ENCODE measurements around the gene SKOR1. TPM values are rescaled to one million over a fixed set of nuclear protein-coding genes. Genes with fewer than 3 reads are reported as not detected.
A peak's percentile ranks its signal among the peaks of the same experiment; 100 is the strongest.

SKOR1 gene
- total and polyA plus RNA-seq, 4 donors = 1.0 to 1.3 (median 1.2) TPM; not detected in 1

DNA sequence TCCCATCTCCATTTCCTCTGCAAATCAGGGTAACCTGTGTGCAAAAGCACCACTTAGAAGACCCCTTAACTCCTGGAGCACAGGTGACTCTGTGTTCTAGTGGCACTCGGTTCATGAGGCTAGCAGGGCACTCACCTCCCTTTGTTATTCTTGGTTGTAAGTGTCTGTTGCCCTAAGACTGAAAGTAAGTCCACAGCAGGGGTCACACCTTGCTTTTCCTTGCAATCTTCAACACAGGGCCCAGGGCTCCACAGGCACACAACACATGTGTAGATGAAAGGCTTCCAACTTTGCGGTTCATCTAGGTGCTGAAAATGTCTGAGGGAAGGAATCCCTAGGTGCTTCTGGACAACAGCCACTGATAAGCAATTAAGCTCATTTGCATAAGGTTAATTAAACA is 11.6 kb downstream of the SKOR1 start:
- H3K36me3 ChIP-seq (ENCODE audit: control insufficient read depth in 1 of 2, insufficient read depth in 2 of 2, low read length in 1 of 2) = no peaks in the 10 kb centered on the region
- intact Hi-C loops (cut with DNase I) = loop anchor here (10.0 kb wide), 2 partner anchors 292 to 312 kb away; partner anchors contain the start of genes C15orf61 (in 1 of the 2) and MAP2K5 (in 1 of the 2)
- H3K27me3 ChIP-seq (ENCODE audit: control insufficient read depth in 1 of 2, insufficient read depth in 2 of 2, low read length in 1 of 2) = no peaks in the 10 kb centered on the region
- no peak overlapping the region for H3K27ac ChIP-seq (ENCODE audit: low read depth in 1 of 2, low read length in 2 of 2)
- 79 to 84% methylated on average over 2 of the region's 2 CpGs for WGBS, 2 donors
- no peaks in the 10 kb centered on the region for H3K4me1 ChIP-seq (ENCODE audit: control insufficient read depth in 1 of 2, insufficient read depth in 2 of 2, low read length in 2 of 2)
- DNase-seq (no peak), ATAC-seq (ENCODE audit: low FRiP score) (no peak)
- H3K9me3 ChIP-seq (ENCODE audit: control insufficient read depth, low read length) = no peaks in the 10 kb centered on the region
- H3K4me3 ChIP-seq (ENCODE audit: low read length in 2 of 2) = no peak overlapping the region

DNA sequence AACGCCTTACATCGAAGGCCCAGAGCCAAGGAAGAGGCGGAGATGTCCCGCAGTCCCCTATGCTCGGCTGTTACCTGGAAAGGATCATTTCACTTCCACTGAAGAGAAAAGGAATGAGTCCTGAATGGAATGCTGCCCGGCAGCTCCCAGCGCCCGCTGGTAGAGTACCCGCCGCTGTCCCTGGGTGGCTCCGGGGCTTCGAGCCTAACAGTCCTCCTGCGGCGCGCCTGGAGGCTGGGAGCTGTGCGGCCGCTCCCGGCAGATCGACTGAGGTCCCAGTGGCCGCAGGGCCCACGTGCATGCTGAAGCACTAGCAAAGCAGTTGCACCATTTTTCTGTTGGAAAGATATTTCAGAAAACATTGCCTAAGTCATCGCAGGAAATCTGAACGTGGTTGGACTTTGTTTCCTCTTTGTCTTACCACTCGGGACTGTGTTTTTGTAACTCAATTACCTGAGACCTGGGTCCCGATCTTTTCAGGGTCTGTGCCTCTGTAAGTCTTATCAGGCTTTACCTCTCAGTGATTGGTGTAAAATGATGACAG is 13.6 kb downstream of the SKOR1 start:
- Histone ChIP-seq H3K36me3 (ENCODE audit: control insufficient read depth in 1 of 2, insufficient read depth in 2 of 2, low read length in 1 of 2) (no peaks in the 10 kb centered on the region), H3K27me3 (ENCODE audit: control insufficient read depth in 1 of 2, insufficient read depth in 2 of 2, low read length in 1 of 2) (no peaks in the 10 kb centered on the region), H3K27ac (ENCODE audit: low read depth in 1 of 2, low read length in 2 of 2) (peak overlapping the region in 1 of 2 donors; percentile 9), H3K4me1 (ENCODE audit: control insufficient read depth in 1 of 2, insufficient read depth in 2 of 2, low read length in 2 of 2) (no peaks in the 10 kb centered on the region), H3K9me3 (ENCODE audit: control insufficient read depth, low read length) (no peaks in the 10 kb centered on the region), H3K4me3 (ENCODE audit: low read length in 2 of 2) (no peak overlapping the region)
- DNase-seq (peak; percentile 80 to 90), ATAC-seq (ENCODE audit: low FRiP score) (peak; percentile 69)
- WGBS, 2 donors = 5 to 6% methylated on average over 25 of the region's 25 CpGs
- intact Hi-C loops (cut with DNase I) = loop anchor here (10.0 kb wide), 2 partner anchors 294 to 314 kb away; partner anchors contain the start of genes C15orf61 (in 1 of the 2) and MAP2K5 (in 1 of the 2)

DNA sequence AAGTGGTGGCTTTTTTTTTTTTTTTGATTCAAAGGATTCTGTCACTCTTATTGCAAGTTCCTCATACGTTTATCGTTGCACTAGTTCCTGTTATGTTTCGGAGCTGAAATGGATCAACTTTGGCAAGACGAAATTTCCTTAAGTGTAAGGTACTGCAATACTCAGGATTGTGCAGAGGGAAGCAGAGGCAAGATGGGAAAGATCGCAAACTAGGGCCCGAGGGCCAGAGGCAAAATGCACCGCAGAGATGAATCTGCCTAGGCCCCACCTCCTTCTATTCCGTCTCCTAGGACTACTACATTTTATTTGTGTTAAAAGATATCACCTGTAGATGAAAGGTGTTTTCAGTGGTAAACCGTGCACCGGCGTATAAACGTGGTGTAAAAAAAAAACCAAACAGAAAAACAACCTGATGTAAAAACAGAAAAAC is 14.2 kb downstream of the SKOR1 start:
- Histone ChIP-seq H3K27ac (ENCODE audit: low read depth in 1 of 2, low read length in 2 of 2) (peak overlapping the region in 1 of 2 donors; percentile 50), H3K36me3 (ENCODE audit: control insufficient read depth in 1 of 2, insufficient read depth in 2 of 2, low read length in 1 of 2) (no peaks in the 10 kb centered on the region), H3K4me1 (ENCODE audit: control insufficient read depth in 1 of 2, insufficient read depth in 2 of 2, low read length in 2 of 2) (no peaks in the 10 kb centered on the region), H3K9me3 (ENCODE audit: control insufficient read depth, low read length) (no peaks in the 10 kb centered on the region), H3K4me3 (ENCODE audit: low read length in 2 of 2) (no peak overlapping the region), H3K27me3 (ENCODE audit: control insufficient read depth in 1 of 2, insufficient read depth in 2 of 2, low read length in 1 of 2) (no peaks in the 10 kb centered on the region)
- intact Hi-C loops (cut with DNase I) = loop anchor here (10.0 kb wide), 2 partner anchors 295 to 315 kb away; partner anchors contain the start of genes C15orf61 (in 1 of the 2) and MAP2K5 (in 1 of the 2)
- peak in 1 of 2 donors; percentile 39 for DNase-seq
- WGBS, 2 donors = 0% methylated on average over 12 of the region's 12 CpGs
- ATAC-seq (ENCODE audit: low FRiP score) = peak; percentile 13

DNA sequence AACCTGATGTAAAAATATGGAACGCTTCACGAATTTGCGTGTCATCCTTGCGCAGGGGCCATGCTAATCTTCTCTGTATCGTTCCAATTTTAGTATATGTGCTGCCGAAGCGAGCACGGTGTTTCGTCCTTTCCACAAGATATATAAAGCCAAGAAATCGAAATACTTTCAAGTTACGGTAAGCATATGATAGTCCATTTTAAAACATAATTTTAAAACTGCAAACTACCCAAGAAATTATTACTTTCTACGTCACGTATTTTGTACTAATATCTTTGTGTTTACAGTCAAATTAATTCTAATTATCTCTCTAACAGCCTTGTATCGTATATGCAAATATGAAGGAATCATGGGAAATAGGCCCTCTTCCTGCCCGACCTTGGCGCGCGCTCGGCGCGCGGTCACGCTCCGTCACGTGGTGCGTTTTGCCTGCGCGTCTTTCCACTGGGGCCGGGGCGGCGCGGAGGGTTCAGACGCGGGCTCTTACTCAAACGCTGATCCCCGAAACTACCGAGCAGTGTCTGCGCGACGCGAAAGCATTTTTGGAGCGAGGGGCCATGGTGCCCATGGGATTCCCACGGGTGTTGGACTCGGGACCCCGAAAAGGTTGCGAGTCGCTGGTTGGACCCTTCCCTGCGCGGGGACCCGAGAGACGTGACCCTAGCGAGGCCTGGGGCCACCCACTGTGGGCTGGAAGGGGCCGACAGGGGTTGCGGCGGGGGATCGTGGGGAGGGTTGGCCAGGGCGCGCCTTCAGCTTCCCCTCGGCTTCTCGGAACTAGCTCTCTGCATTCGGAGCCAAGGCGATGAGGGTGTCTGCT is 14.8 kb downstream of the SKOR1 start, which contains the start of gene RNU6-1:
RNU6-1 (minus strand) TSS at position 117 of the 820 bp plus-strand sequence.
- ATAC-seq (ENCODE audit: low FRiP score) (peak; percentile 96), DNase-seq (peak; percentile 96 to 98)
- Histone ChIP-seq H3K27me3 (ENCODE audit: control insufficient read depth in 1 of 2, insufficient read depth in 2 of 2, low read length in 1 of 2) (no peaks in the 10 kb centered on the region), H3K4me3 (ENCODE audit: low read length in 2 of 2) (peak within 1 kb of the TSS; percentile 53 to 96), H3K27ac (ENCODE audit: low read depth in 1 of 2, low read length in 2 of 2) (peak within 1 kb of the TSS; percentile 17 to 98), H3K9me3 (ENCODE audit: control insufficient read depth, low read length) (no peaks in the 10 kb centered on the region), H3K4me1 (ENCODE audit: control insufficient read depth in 1 of 2, insufficient read depth in 2 of 2, low read length in 2 of 2) (no peaks in the 10 kb centered on the region), H3K36me3 (ENCODE audit: control insufficient read depth in 1 of 2, insufficient read depth in 2 of 2, low read length in 1 of 2) (no peaks in the 10 kb centered on the region)
- intact Hi-C loops (cut with DNase I) = loop anchor here (1.0 to 10.0 kb wide), 3 partner anchors 214 to 315 kb away; partner anchors contain the start of genes C15orf61 (in 1 of the 2), MAP2K5 (in 1 of the 2) and PIAS1 (in 1 of the 2)
- 0% methylated on average over 62 of the region's 62 CpGs for WGBS, 2 donors

DNA sequence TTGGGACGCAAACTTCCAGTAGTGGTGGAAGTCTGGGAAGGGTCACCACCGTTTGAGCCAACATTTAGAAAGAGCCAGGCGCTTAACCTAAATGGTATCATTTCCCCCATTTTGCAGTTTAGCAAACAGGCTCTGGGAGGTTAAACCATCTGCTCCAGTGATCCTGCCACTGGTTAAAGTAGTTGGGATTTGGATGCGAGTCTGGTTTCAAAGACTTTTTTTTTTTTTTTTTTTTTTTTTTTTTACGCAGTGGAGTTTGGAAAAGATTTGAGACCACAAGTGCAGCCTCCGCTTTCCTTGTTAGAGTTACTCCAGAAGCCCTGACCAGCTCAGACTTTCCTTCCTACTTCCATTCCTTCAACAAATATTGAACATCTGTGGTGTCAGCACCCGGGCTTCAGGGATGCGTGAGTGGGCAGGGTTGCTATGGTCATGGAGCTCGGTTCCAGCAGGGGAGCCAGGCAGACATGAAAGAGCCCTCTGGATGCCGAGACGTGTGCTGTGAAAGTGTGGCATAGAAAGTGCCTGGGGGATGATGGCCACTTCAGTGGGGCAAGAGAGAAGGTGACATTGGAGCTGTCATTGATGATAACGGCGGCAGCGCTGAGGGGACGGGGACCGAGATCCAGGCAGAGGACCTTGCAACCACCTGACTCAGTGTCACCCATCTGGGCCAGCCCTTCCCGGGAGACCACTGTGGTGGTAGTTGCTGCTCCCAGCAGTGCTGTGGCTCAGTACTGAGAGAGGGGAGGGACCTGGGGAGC is 15.6 kb downstream of the SKOR1 start:
- H3K36me3 ChIP-seq (ENCODE audit: control insufficient read depth in 1 of 2, insufficient read depth in 2 of 2, low read length in 1 of 2) = no peaks in the 10 kb centered on the region
- no peaks in the 10 kb centered on the region for H3K9me3 ChIP-seq (ENCODE audit: control insufficient read depth, low read length)
- H3K4me3 ChIP-seq (ENCODE audit: low read length in 2 of 2) = peak overlapping the region; percentile 53 to 96
- no peaks in the 10 kb centered on the region for H3K27me3 ChIP-seq (ENCODE audit: control insufficient read depth in 1 of 2, insufficient read depth in 2 of 2, low read length in 1 of 2)
- 1% methylated on average over 17 of the region's 17 CpGs for WGBS, 2 donors
- ATAC-seq (ENCODE audit: low FRiP score) (peak; percentile 37), DNase-seq (peak in 1 of 2 donors; percentile 81)
- no peaks in the 10 kb centered on the region for H3K4me1 ChIP-seq (ENCODE audit: control insufficient read depth in 1 of 2, insufficient read depth in 2 of 2, low read length in 2 of 2)
- H3K27ac ChIP-seq (ENCODE audit: low read depth in 1 of 2, low read length in 2 of 2) = peak overlapping the region; percentile 17 to 98
- intact Hi-C loops (cut with DNase I) = loop anchor here in 1 of 2 donors (1.0 kb wide), 1 partner anchor 213 kb away; the partner anchor contains the start of gene PIAS1

DNA sequence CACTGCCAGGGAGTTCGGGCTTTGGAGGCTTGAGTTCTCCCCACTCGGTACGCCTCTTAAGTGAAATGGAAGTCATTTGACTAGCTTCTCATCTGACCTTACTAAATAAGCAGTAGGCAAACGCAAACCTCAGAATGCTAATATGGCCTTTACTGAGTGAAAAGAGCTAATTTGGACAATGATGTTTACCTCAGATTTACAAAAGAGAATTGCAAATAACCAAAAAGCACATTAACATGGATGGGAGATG is 16.1 kb downstream of the SKOR1 start:
- Histone ChIP-seq H3K4me3 (ENCODE audit: low read length in 2 of 2) (no peak overlapping the region), H3K4me1 (ENCODE audit: control insufficient read depth in 1 of 2, insufficient read depth in 2 of 2, low read length in 2 of 2) (no peaks in the 10 kb centered on the region), H3K36me3 (ENCODE audit: control insufficient read depth in 1 of 2, insufficient read depth in 2 of 2, low read length in 1 of 2) (no peaks in the 10 kb centered on the region), H3K27me3 (ENCODE audit: control insufficient read depth in 1 of 2, insufficient read depth in 2 of 2, low read length in 1 of 2) (no peaks in the 10 kb centered on the region), H3K9me3 (ENCODE audit: control insufficient read depth, low read length) (no peaks in the 10 kb centered on the region), H3K27ac (ENCODE audit: low read depth in 1 of 2, low read length in 2 of 2) (no peak overlapping the region)
- WGBS, 2 donors = 8 to 14% methylated on average over 4 of the region's 4 CpGs
- DNase-seq = no peak
- intact Hi-C loops (cut with DNase I) = no loop called here
- no peak for ATAC-seq (ENCODE audit: low FRiP score)

DNA sequence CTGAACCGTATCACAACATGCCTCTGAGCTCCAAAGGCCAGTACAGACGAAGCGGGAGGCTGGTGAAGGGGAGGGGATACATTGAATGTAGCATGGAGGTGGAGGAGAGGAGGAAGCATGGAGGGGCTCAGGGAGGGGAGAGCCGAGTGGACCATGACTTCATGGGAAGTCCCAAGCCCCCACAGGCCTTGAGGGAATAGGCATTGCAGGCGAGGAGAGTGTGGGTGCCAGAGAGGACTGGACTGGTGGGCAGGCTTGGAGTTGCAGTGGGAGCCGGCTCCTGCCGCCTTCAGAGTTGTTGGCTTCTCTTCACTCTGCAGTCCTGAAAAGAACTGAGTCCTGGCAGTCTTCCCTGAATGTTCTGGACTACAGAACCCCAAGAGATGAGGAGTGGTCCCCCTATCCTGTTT is 17.8 kb downstream of the SKOR1 start:
- intact Hi-C loops (cut with DNase I) = no loop called here
- Histone ChIP-seq H3K4me1 (ENCODE audit: control insufficient read depth in 1 of 2, insufficient read depth in 2 of 2, low read length in 2 of 2) (no peaks in the 10 kb centered on the region), H3K27ac (ENCODE audit: low read depth in 1 of 2, low read length in 2 of 2) (no peak overlapping the region), H3K4me3 (ENCODE audit: low read length in 2 of 2) (no peak overlapping the region), H3K9me3 (ENCODE audit: control insufficient read depth, low read length) (no peaks in the 10 kb centered on the region), H3K27me3 (ENCODE audit: control insufficient read depth in 1 of 2, insufficient read depth in 2 of 2, low read length in 1 of 2) (no peaks in the 10 kb centered on the region), H3K36me3 (ENCODE audit: control insufficient read depth in 1 of 2, insufficient read depth in 2 of 2, low read length in 1 of 2) (no peaks in the 10 kb centered on the region)
- 92% methylated on average over 7 of the region's 7 CpGs for WGBS, 2 donors
- no peak for DNase-seq
- ATAC-seq (ENCODE audit: low FRiP score) = no peak

DNA sequence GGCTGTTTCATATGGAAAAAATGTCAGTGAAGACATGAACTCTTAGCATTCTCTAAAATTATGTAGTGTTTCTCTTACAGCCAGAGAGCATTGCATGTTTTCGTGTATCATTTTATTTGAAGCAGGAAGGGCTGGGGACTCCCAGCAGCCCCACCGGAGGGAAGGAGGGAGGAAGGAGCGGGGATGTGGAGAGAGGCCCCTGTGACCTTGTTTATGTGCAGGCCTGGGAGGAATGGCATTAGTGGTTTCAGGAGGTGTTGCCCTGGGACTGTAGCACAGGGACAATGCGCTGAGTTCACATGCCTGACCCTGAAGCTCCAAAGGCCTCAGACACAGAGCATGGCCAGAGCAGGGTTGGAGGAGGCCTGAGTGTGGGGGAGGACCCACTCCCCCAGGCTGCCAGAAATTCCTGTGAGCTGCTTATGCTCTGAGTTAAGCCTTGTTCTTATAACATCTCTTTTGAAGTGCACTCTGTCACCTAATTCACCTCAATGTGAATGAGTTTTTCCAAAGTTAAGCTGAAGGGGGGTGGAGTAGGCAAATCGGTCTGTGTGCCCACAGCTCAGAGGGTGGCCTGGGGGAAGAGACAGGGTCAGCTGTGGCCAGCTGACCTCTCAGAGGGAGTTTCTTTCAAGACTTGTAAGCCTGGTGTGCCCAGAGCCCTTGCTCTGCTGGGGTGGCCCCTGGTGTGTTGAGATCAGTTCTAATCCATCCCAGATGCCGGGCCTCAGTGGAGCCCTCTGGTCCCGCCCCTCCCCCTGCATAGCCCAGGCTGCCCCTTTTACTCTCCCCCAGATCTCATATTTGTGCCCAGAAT is 18.5 kb downstream of the SKOR1 start:
- no peak for ATAC-seq (ENCODE audit: low FRiP score)
- Histone ChIP-seq H3K4me1 (ENCODE audit: control insufficient read depth in 1 of 2, insufficient read depth in 2 of 2, low read length in 2 of 2) (no peaks in the 10 kb centered on the region), H3K27ac (ENCODE audit: low read depth in 1 of 2, low read length in 2 of 2) (no peak overlapping the region), H3K4me3 (ENCODE audit: low read length in 2 of 2) (no peak overlapping the region), H3K36me3 (ENCODE audit: control insufficient read depth in 1 of 2, insufficient read depth in 2 of 2, low read length in 1 of 2) (no peaks in the 10 kb centered on the region), H3K9me3 (ENCODE audit: control insufficient read depth, low read length) (no peaks in the 10 kb centered on the region), H3K27me3 (ENCODE audit: control insufficient read depth in 1 of 2, insufficient read depth in 2 of 2, low read length in 1 of 2) (no peaks in the 10 kb centered on the region)
- intact Hi-C loops (cut with DNase I) = no loop called here
- WGBS, 2 donors = 93 to 94% methylated on average over 7 of the region's 7 CpGs
- DNase-seq = no peak
